Endothelial cell of umbilical vein (primary cell): Measurements from ENCODE around the gene GLI2. TPM values are rescaled to one million over a fixed set of nuclear protein-coding genes. Genes with fewer than 3 reads are reported as not detected.

Source experiments
- BruUV-seq: library from RNA; stranded (reverse); fragments of 400-500 nt; replicated peaks from 2 replicates; lab custom pipeline; 2021; lab: Mats Ljungman, UMichigan
- CTCF ChIA-PET: fragments of 300-600, 350-600 bp; sonication (Branson Sonifier 250); formaldehyde crosslinking; loops from one replicate; lab custom pipeline; 2021; ENCODE audit warnings: antibody characterized with exemption, inconsistent platforms; lab: Charles Lee
- POLR2A ChIA-PET: fragments of 300-600, 350-600 bp; sonication (Branson Sonifier 250); formaldehyde crosslinking; loops from one replicate; lab custom pipeline; 2021; ENCODE audit warnings: antibody characterized with exemption, inconsistent platforms; lab: Charles Lee
- DNase-seq: peaks from one replicate; pipeline ENCODE4 v3.0.0-alpha.2; 2011; ENCODE audit warnings: low read depth, low spot score
- FAIRE-seq: peaks from 2 replicates; lab custom pipeline; 2011; peaks lifted over from hg19 to GRCh38; lab: Jason Lieb, UNC
- H2AFZ ChIP-seq: 2 replicates; pipeline ENCODE4 v1.6.0; 2012; ENCODE audit warnings: low read depth, low read length, control low read depth, inconsistent platforms
- H3K27ac ChIP-seq: 2 replicates; pipeline ENCODE4 v1.5.1; 2011; ENCODE audit warnings: low read depth, mild to moderate bottlenecking, control low read depth, low read length, moderate library complexity; ENCODE audit not compliant: insufficient read depth
- H3K27me3 ChIP-seq, 2 experiments: 2 replicates each; pipeline versions ENCODE4 v1.6.0 to v1.6.1; 2011; ENCODE audit warnings: low read length in 2 of 2, mixed read lengths in 1 of 2; ENCODE audit not compliant: control insufficient read depth in 2 of 2, insufficient read depth in 2 of 2
- H3K36me3 ChIP-seq, 2 experiments: 2 replicates in 1 of 2; 3 replicates in 1 of 2; pipeline ENCODE4 v1.5.1; 2011; ENCODE audit warnings: low read length in 2 of 2, mild to moderate bottlenecking in 1 of 2, moderate library complexity in 1 of 2; ENCODE audit not compliant: control insufficient read depth in 2 of 2, insufficient read depth in 2 of 2; ENCODE audit errors: extremely low read depth in 1 of 2
- H3K4me1 ChIP-seq: 3 replicates; pipeline ENCODE4 v1.5.1; 2011; ENCODE audit warnings: mild to moderate bottlenecking, low read length; ENCODE audit not compliant: control insufficient read depth, insufficient read depth; ENCODE audit errors: extremely low read depth
- H3K4me2 ChIP-seq: 2 replicates; pipeline ENCODE4 v1.6.1; 2011; ENCODE audit warnings: low read length, control low read depth, mixed read lengths; ENCODE audit not compliant: insufficient read depth
- H3K4me3 ChIP-seq, 3 experiments: fragments of 200-600 bp in 1 of 3; sonication (generic), shearing (Covaris generic) in 1 of 3; replicated peaks in 1 of 3; 2 replicates each; pipeline ENCODE4 v1.5.1; 2011 to 2016; ENCODE audit warnings: control low read depth in 3 of 3, low read length in 3 of 3, mild to moderate bottlenecking in 2 of 3, inconsistent platforms in 1 of 3, low read depth in 1 of 3, moderate library complexity in 1 of 3; ENCODE audit not compliant: insufficient read depth in 1 of 3
- H3K79me2 ChIP-seq: 2 replicates; pipeline ENCODE4 v1.6.0; 2012; ENCODE audit warnings: low read length, inconsistent platforms; ENCODE audit not compliant: control insufficient read depth, insufficient read depth
- H3K9ac ChIP-seq: replicated peaks from 2 replicates; pipeline ENCODE3; 2011; ENCODE audit warnings: low read length, control low read depth; ENCODE audit not compliant: insufficient read depth; ENCODE audit errors: extremely low read depth
- H3K9me1 ChIP-seq: replicated peaks from 3 replicates; pipeline ENCODE4 v1.6.0; 2011; ENCODE audit warnings: mild to moderate bottlenecking, low read length; ENCODE audit not compliant: control insufficient read depth, insufficient read depth; ENCODE audit errors: extremely low read depth
- H3K9me3 ChIP-seq: replicated peaks from 2 replicates; pipeline ENCODE4 v1.5.1; 2012; ENCODE audit warnings: low read length, inconsistent platforms; ENCODE audit not compliant: control insufficient read depth, insufficient read depth
- H4K20me1 ChIP-seq: replicated peaks from 2 replicates; pipeline ENCODE3; 2011; ENCODE audit warnings: mild to moderate bottlenecking, low read length; ENCODE audit not compliant: control insufficient read depth, insufficient read depth; ENCODE audit errors: extremely low read depth
- EZH2 ChIP-seq: IDR thresholded peaks from 2 replicates; pipeline ENCODE4 v1.6.1; 2012; ENCODE audit warnings: borderline replicate concordance, low read depth, mild to moderate bottlenecking, moderate library complexity, low read length, inconsistent platforms; ENCODE audit not compliant: severe bottlenecking
- FOS ChIP-seq: IDR thresholded peaks from 2 replicates; pipeline ENCODE4 v1.6.1; 2011; ENCODE audit warnings: mild to moderate bottlenecking, low read length, moderate library complexity, borderline replicate concordance; ENCODE audit not compliant: insufficient read depth
- GATA2 ChIP-seq: IDR thresholded peaks from 2 replicates; pipeline ENCODE4 v1.7.0; 2011; ENCODE audit warnings: low read depth, mild to moderate bottlenecking, moderate library complexity, mixed read lengths, low read length; ENCODE audit not compliant: insufficient read length, insufficient read depth
- JUN ChIP-seq: IDR thresholded peaks from 2 replicates; pipeline ENCODE4 v1.6.1; 2011; ENCODE audit warnings: borderline replicate concordance, low read depth; ENCODE audit not compliant: insufficient read length, insufficient read depth
- MYC ChIP-seq: IDR thresholded peaks from one replicate; pipeline ENCODE4 v1.6.1; 2011; ENCODE audit warnings: mild to moderate bottlenecking, low read depth, low read length
- POLR2A ChIP-seq: IDR thresholded peaks from 2 replicates; pipeline ENCODE4 v1.6.1; 2012; ENCODE audit warnings: low read depth, mild to moderate bottlenecking, control low read depth, low read length
- POLR2AphosphoS5 ChIP-seq: IDR thresholded peaks from 2 replicates; pipeline ENCODE4 v1.6.1; 2012; ENCODE audit warnings: low read depth, mild to moderate bottlenecking, control low read depth, low read length, moderate library complexity; ENCODE audit not compliant: insufficient read depth
- dilution Hi-C: fragments of 300-500 bp; cut with MboI; formaldehyde crosslinking; loops from one replicate; pipeline ENCODE4 v1.15.0; 2019; ENCODE audit warnings: low sequenced_read_pairs; ENCODE audit not compliant: extremely low pct_ligation_motif_present
- intact Hi-C: fragments of 100-400 bp; cut with micrococcal nuclease; formaldehyde crosslinking; loops from one replicate; pipeline ENCODE4 v1.10.0; 2022
- polyA plus RNA-seq, 4 experiments: library from polyadenylated mRNA; depleted of rRNA in 3 of 4; stranded (reverse) in 3 of 4; unstranded in 1 of 4; fragments of >200 nt; gene quantifications; 2 replicates each; pipeline versions ENCODE4 v1.2.1 to v1.2.3, GENCODE V29; 2011 to 2012; ENCODE audit warnings: missing spikeins in 1 of 4
- total RNA-seq: library from RNA; stranded (reverse); gene quantifications from 2 replicates; pipeline ENCODE4 v1.2.3, GENCODE V29; 2021
- TF ChIP-seq, protein P1 (sequence below): IDR thresholded peaks from 2 replicates; pipeline ENCODE4 v1.6.1; 2011; ENCODE audit not compliant: insufficient read depth, insufficient read length
- TF ChIP-seq, protein P2 (sequence below), 2 donors: IDR thresholded peaks; 1 replicate in 1 of 2; 2 replicates in 1 of 2; pipeline ENCODE4 v1.5.1; 2011; ENCODE audit warnings: low read length in 2 of 2, mild to moderate bottlenecking in 2 of 2, moderate library complexity in 2 of 2, control low read depth in 1 of 2, inconsistent platforms in 1 of 2, low read depth in 1 of 2; ENCODE audit not compliant: insufficient read depth in 1 of 2; ENCODE audit errors: extremely low read depth in 1 of 2

Gene GLI2
- total and polyA plus RNA-seq, 2 donors (not counting 3 experiments of a cell fraction or from before 2014, with no cell fraction given) = 0.13 TPM; not detected in 1

DNA sequence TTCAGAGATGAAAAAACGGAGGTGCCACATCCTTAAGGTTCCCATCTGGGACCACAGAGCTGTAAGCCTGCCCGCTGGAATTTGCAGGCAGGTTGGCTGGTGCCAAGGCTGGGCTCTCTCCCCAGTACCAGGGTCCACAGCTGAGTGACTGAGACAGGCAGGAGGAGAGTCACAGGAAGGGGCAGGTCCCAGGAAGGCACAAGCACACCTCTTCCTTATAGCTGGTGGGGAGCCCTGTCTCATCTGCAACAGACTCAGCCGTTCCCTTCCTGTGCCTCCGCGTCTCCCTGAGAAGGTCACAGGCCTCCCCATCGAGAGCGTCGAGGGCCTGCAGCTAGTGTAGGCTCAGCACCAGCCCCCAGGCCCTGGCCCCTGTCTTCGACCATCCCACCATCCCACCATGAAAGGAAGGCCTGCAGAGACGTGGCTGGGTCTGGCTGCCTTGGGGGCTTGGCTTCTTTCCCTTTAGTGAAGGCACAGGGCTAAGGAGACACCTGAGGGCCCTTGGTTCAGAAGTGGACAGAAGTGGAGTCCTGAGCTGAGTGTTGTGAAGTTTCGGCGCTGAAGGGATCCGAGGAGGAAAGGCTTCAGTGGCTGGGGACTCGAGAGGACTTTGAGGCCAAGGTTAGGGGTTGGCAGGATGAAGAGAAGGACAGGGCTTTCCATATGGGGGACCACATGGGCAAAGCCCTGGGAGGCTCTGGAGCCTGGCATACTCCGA lies 26.8 kb downstream of the GLI2 start:
- H3K27me3 ChIP-seq = no peaks in the 10 kb centered on the region
- no peaks in the 10 kb centered on the region for H3K79me2 ChIP-seq
- no peaks in the 10 kb centered on the region for H3K9me3 ChIP-seq
- FAIRE-seq (no peak), DNase-seq (no peak)
- no peaks in the 10 kb centered on the region for H3K36me3 ChIP-seq
- ChIA-PET CTCF (no interaction called here), POLR2A (no interaction called here)
- H3K4me2 ChIP-seq = no peak overlapping the region
- intact Hi-C loops = no loop called here
- BruUV-seq = no TSS peak
- dilution Hi-C loops = no loop called here
- H3K4me1 ChIP-seq = peaks cover 15% of the 10 kb centered on the region
- no peak overlapping the region for H3K4me3 ChIP-seq
- H3K27ac ChIP-seq = no peak overlapping the region
- TF ChIP-seq FOS (no peak), POLR2A (no peak), GATA2 (no peak), MYC (no peak), JUN (no peak), EZH2 (no peak), POLR2AphosphoS5 (no peak)
- TF ChIP-seq, protein P1, sequence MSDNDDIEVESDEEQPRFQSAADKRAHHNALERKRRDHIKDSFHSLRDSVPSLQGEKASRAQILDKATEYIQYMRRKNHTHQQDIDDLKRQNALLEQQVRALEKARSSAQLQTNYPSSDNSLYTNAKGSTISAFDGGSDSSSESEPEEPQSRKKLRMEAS = no peak
- TF ChIP-seq, protein P2, sequence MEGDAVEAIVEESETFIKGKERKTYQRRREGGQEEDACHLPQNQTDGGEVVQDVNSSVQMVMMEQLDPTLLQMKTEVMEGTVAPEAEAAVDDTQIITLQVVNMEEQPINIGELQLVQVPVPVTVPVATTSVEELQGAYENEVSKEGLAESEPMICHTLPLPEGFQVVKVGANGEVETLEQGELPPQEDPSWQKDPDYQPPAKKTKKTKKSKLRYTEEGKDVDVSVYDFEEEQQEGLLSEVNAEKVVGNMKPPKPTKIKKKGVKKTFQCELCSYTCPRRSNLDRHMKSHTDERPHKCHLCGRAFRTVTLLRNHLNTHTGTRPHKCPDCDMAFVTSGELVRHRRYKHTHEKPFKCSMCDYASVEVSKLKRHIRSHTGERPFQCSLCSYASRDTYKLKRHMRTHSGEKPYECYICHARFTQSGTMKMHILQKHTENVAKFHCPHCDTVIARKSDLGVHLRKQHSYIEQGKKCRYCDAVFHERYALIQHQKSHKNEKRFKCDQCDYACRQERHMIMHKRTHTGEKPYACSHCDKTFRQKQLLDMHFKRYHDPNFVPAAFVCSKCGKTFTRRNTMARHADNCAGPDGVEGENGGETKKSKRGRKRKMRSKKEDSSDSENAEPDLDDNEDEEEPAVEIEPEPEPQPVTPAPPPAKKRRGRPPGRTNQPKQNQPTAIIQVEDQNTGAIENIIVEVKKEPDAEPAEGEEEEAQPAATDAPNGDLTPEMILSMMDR (IDR thresholded peaks at IDR 0.05; ENCODE audit: extremely low read depth in 1 of 2, insufficient read depth in 1 of 2, low read depth in 1 of 2, low read length in 2 of 2) = no peak
- H2AFZ ChIP-seq = no peak overlapping the region
- no peaks in the 10 kb centered on the region for H3K9me1 ChIP-seq
- no peak overlapping the region for H3K9ac ChIP-seq
- no peaks in the 10 kb centered on the region for H4K20me1 ChIP-seq
